Erythroblast (primary cell): ENCODE results near the gene CDKAL1.
A peak's percentile ranks its signal among the peaks of the same experiment; 100 is the strongest.
"Not testable (repeated sequence)": the region's sequence is repeated elsewhere in the genome, so short reads cannot be mapped to it uniquely, and the experiment has no call there.

Experiments used
- DNase-seq, 2 experiments: peaks; one replicate each; lab custom pipeline; 2025; lab: John Stamatoyannopoulos, UW
- GATA1 ChIP-seq: IDR thresholded peaks from 2 replicates; pipeline ENCODE4 v1.6.1; 2011; ENCODE audit warnings: low read depth, mild to moderate bottlenecking, control low read depth, low read length, moderate library complexity
- POLR2A ChIP-seq: IDR thresholded peaks from 2 replicates; pipeline ENCODE4 v1.6.1; 2011; ENCODE audit warnings: mild to moderate bottlenecking, low read length

CDKAL1 gene

GRCh38 chr6:20808439-20808838, 274.2 kb downstream of the CDKAL1 start:
- TF ChIP-seq POLR2A: no peak
- no peak for TF ChIP-seq GATA1
- DNase-seq: no peak

GRCh38 chr6:20808924-20809323, 274.7 kb downstream of the CDKAL1 start:
- DNase-seq: no peak
- TF ChIP-seq POLR2A (no peak), GATA1 (no peak)

GRCh38 chr6:20810727-20811108, 276.5 kb downstream of the CDKAL1 start:
- TF ChIP-seq POLR2A (no peak), GATA1 (no peak)
- DNase-seq: no peak

GRCh38 chr6:20811109-20811761, 277.0 kb downstream of the CDKAL1 start:
- TF ChIP-seq GATA1 (no peak), POLR2A (no peak)
- peak; percentile 67 to 81 for DNase-seq

GRCh38 chr6:20812776-20813175, 278.5 kb downstream of the CDKAL1 start:
- no peak for TF ChIP-seq GATA1
- DNase-seq: no peak

- DNase-seq: no peak
- TF ChIP-seq GATA1 (no peak), POLR2A (no peak)
Measured at GRCh38 chr6:20814494-20814893, 280.2 kb downstream of the CDKAL1 start.

GRCh38 chr6:20816126-20816525, 281.9 kb downstream of the CDKAL1 start:
- DNase-seq: no peak
- TF ChIP-seq POLR2A (no peak), GATA1 (no peak)

- no peak for DNase-seq
- TF ChIP-seq POLR2A: no peak
- no peak for TF ChIP-seq GATA1
Measured at GRCh38 chr6:20817806-20818320, 283.6 kb downstream of the CDKAL1 start.

- TF ChIP-seq POLR2A: no peak
- TF ChIP-seq GATA1: no peak
- no peak for DNase-seq
Measured at GRCh38 chr6:20819774-20820400, 285.6 kb downstream of the CDKAL1 start.

- DNase-seq: peak; percentile 23 to 39
- no peak for TF ChIP-seq POLR2A
- TF ChIP-seq GATA1: no peak
Measured at GRCh38 chr6:20826378-20826777, 292.1 kb downstream of the CDKAL1 start.

DNA sequence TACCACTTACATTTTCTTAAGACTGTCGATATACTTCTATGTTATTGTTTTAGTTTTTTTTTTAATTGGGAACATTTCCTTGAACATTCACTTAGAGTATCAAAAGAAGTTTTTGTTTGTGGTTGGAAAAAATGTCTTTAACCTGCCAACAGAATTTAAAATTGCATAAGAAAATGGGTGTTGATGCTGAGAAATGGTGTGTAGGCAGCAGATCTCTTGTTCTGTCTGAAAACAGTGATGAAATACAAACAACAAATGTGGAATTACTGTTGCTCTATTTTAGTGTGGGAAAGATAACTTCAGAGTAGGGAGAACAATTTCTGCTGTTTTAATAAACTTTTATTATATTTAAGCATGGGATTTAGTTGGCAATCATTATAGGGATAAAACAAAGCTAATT, 293.5 kb downstream of the CDKAL1 start:
- DNase-seq: no peak
- no peak for TF ChIP-seq GATA1
- no peak for TF ChIP-seq POLR2A

GRCh38 chr6:20830576-20830975, 296.3 kb downstream of the CDKAL1 start:
- no peak for TF ChIP-seq POLR2A
- TF ChIP-seq GATA1: no peak
- DNase-seq: no peak

DNA sequence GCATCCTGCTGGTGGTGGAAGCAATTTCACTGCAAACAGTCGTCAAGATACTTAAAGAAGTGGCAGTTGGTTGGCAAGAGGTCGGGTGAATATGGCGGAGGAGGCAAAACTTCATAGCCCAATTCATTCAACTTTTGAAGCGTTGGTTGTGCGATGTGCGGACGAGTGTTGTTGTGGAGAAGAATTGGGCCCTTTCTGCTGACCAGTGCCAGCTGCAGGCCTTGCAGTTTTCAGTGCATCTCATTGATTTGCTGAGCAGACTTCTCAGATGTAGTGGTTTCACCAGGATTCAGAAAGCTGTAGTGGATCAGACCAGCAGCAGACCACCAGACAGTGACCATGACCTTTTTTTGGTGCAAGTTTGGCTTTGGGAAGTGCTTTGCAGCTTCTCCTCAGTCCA, 297.0 kb downstream of the CDKAL1 start:
- DNase-seq: not testable (repeated sequence)

- DNase-seq: no peak
- TF ChIP-seq POLR2A: no peak
- no peak for TF ChIP-seq GATA1
Measured at GRCh38 chr6:20833881-20834515, 299.7 kb downstream of the CDKAL1 start.
